K562 (cell line): ENCODE results near the gene ZSCAN22. TPM values are rescaled to one million over a fixed set of nuclear protein-coding genes. Genes with fewer than 3 reads are reported as not detected.

Experiments
- FOS ChIP-seq: IDR thresholded peaks from 3 replicates; pipeline ENCODE4 v1.6.1; 2011; ENCODE audit not compliant: insufficient read length; ENCODE audit errors: extremely low read depth
- HNRNPUL1 ChIP-seq: fragments of 200-400 bp; formaldehyde crosslinking; IDR thresholded peaks from 2 replicates; pipeline ENCODE4 v1.6.1; 2017; ENCODE audit warnings: low read length
- SLC30A9 ChIP-seq: fragments of 250-450 bp; sonication (Bioruptor Pico); IDR thresholded peaks from 2 replicates; pipeline ENCODE4 v1.8.0; 2022; ENCODE audit warnings: mild to moderate bottlenecking, moderate library complexity
- SMARCB1 ChIP-seq: IDR thresholded peaks from 2 replicates; pipeline ENCODE4 v1.6.1; 2011; ENCODE audit warnings: improper control_type of control experiment, low read depth; ENCODE audit not compliant: insufficient read length
- SRSF7 ChIP-seq: fragments of 200-400 bp; formaldehyde crosslinking; optimal IDR thresholded peaks from 2 replicates; pipeline ENCODE3; 2017; ENCODE audit warnings: mild to moderate bottlenecking, low read depth, low read length
- TCF15 ChIP-seq: fragments of 250-450 bp; sonication (Bioruptor Pico); IDR thresholded peaks from 2 replicates; pipeline ENCODE4 v1.8.0; 2022; ENCODE audit warnings: moderate library complexity, mild to moderate bottlenecking, inconsistent platforms
- ZBTB12 ChIP-seq: fragments of 250-450 bp; sonication (Bioruptor Pico); IDR thresholded peaks from 2 replicates; pipeline ENCODE4 v1.4.0; 2020
- ZNF512 ChIP-seq: IDR thresholded peaks from 2 replicates; pipeline ENCODE4 v1.6.1; 2016; ENCODE audit warnings: missing genetic modification characterization, missing compliant biosample characterization
- ZNF780A ChIP-seq: fragments of 250-450 bp; sonication (Bioruptor Pico); IDR thresholded peaks from 2 replicates; pipeline ENCODE4 v1.5.0; 2021; ENCODE audit warnings: mild to moderate bottlenecking
- polyA plus RNA-seq, 8 experiments: library from polyadenylated mRNA; depleted of rRNA in 4 of 8; stranded (reverse) in 5 of 8; unstranded in 3 of 8; fragments of >200 nt; fragmentation: Nextera tagmentation in 2 of 8; fragmentation: Illumina TruSeq in 1 of 8; extraction: Ambion mirVana in 2 of 8; extraction: Trizol in 1 of 8; gene quantifications; 2 replicates each; pipeline versions ENCODE4 v1.2.1 to v1.2.3, GENCODE V29; 2011 to 2014; ENCODE audit warnings: inconsistent platforms in 1 of 8, missing spikeins in 1 of 8
- total RNA-seq, 7 experiments: library from RNA; depleted of rRNA in 6 of 7; stranded (reverse); fragments of >200 nt in 6 of 7; fragmentation: Illumina TruSeq in 2 of 7; extraction: Trizol in 2 of 7; gene quantifications; 2 replicates each; pipeline versions ENCODE4 v1.2.1 to v1.2.3, GENCODE V29; 2011 to 2021; ENCODE audit warnings: low replicate concordance in 1 of 7

ZSCAN22 gene
- total and polyA plus RNA-seq, 9 of the 15 experiments (the other 6 are each of a cell fraction or from before 2014, with no cell fraction given), result 0.98 to 5.3 (median 3.0) TPM

GRCh38 chr19:58326914-58327726, at the start of gene ZSCAN22 (continued):
- TF ChIP-seq TCF15, result no peak
- no peak for TF ChIP-seq FOS
- no peak for TF ChIP-seq SLC30A9 (CRISPR knock-in tag)
- TF ChIP-seq ZNF780A (CRISPR knock-in tag), result no peak
- TF ChIP-seq ZBTB12, result peak; percentile 95
- TF ChIP-seq HNRNPUL1, result no peak
- TF ChIP-seq SRSF7, result no peak
- no peak for TF ChIP-seq ZNF512 (tag)
- TF ChIP-seq SMARCB1, result no peak
